Fibroblast of peridontal ligament (primary cell): Measurements from ENCODE around the gene ELMO1.

Source experiments
- DNase-seq: peaks from one replicate; pipeline ENCODE4 v3.0.0-alpha.2; 2010; ENCODE audit errors: extremely low read depth

ELMO1 gene

GRCh38 chr7:37310327-37311080 is 138.2 kb downstream of the ELMO1 start:
- no peak for DNase-seq

DNA sequence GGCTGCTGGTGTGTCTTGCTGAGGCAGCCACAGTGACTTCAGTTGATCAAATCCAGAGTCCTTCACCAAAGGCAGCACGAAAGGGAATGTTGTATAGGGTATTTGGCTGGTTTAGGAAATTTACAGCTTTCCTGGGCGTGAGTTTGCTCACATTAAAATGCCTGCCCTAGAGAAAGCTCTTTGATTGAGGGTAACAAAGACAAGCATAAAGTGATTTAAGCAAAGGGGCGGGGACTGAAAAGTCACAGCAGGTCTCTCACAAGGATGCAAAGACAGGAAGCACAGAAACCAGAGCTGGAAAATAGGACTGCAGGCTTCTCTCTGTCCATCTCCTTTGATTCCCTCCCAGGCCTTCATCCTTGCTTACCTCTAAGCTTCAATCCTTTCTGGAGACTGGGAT is 139.2 kb downstream of the ELMO1 start:
- DNase-seq: no peak

DNA sequence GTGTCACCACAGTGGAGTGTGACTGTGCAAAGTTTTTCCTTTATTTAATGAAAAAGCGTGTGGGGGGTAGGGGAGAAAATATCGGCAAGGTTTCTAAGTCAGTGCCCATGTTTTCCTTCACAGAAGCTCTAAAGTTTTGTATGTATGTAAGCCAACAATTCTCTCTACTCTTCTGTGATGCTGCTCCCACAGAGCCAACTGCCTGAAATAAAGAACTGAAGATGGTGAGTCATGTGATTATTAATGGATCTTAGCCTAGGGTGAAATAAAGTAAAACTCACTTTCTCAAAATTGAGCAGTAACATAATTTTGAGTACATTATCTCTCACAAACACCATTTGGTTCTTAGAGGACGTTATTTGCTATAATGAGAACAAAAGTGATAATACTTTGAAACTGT is 143.7 kb downstream of the ELMO1 start:
- no peak for DNase-seq

GRCh38 chr7:37297546-37297945 is 151.1 kb downstream of the ELMO1 start:
- no peak for DNase-seq

DNA sequence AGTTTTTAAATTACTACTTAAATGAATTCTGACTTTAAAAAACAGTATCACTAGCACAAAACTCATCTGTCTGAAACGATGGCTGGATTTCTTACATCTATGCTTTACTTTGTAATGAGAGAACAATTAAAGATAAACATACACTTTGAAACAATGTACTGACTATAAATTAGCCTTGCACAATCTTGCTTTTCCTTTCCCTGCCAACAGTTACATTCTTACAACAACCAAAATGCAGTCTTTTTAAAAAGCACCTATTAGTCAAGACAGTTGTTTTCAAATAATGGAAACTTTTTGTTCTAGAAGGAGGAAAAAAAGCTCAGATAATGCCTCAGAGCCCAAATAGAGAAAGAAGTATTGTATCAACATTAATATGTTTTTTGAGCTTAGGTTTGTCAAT is 153.3 kb downstream of the ELMO1 start:
- DNase-seq: no peak

DNA sequence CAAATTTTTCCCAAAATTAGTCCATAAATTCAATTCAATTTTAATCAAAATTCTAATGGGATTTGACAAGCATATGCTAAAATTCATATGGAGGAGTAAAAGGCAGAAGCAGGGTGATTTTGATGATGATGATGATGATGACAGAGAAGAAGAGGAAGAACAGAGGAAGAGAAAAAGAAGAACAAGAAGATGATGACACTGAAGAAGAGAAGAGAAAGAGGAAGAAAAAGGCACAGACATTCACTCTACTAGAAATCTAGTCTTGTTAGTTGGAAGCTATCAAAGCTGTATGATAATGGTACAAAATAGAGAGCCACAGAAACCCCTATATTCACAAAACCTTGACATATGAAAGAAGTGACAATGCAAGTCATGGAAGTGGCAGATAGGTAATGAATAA is 157.9 kb downstream of the ELMO1 start:
- no peak for DNase-seq

GRCh38 chr7:37289781-37290180 is 158.9 kb downstream of the ELMO1 start:
- no peak for DNase-seq

DNA sequence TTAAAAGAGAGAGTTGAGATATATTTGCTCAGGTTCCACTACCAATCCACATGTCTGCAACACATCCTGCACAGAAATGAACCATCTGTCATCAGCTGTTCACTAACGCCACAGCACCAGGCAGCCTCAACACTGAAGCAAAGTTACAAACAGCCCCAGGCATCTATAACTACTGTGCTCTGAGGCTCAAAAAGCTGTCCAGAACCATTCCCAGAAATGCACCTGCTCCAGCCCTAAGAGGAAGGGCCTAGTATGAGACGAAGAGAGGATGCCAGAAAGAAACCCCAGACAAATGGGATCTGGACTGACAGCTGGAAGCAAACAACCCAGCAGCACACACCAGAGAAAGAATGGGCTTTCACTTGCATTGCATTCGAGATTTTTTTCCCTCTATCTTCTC is 159.3 kb downstream of the ELMO1 start:
- DNase-seq: no peak

DNA sequence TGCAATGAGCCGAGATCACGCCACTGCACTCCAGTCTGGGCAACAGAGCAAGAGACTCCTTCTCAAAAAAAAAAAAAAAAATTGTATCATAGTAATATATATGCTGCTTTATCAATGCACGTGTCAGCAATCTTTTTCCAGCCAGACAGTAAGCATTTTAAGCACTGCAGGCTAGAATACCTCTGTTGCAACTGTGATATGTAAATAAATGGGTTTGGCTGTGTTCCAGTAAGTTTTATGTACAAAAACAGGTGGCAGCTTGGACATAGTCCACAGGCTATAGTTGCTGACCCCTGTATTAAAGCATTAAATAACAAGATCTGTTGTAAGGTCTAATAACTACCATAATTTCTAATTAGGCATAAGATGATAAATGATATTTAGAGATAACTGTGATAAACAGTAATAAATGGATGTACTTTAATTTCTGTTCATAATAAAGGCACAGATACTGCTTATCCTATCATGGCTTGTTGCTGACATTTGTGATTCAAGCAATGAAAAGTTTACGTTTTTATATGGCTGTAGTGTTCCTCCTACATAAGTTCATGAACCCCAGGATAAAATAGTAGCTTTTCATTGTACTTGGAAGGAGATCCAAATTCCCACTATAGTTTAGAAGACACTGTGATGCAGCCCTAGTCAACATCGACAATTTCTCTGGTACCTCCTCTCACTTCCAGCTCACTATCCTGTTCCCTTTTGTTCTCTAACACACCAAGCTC is 161.4 kb downstream of the ELMO1 start:
- no peak for DNase-seq

- DNase-seq: no peak
Measured at GRCh38 chr7:37286454-37286832, 162.2 kb downstream of the ELMO1 start.

GRCh38 chr7:37285706-37286453 is 162.8 kb downstream of the ELMO1 start:
- DNase-seq: no peak

- no peak for DNase-seq
Measured at GRCh38 chr7:37284805-37285231, 163.8 kb downstream of the ELMO1 start.

DNA sequence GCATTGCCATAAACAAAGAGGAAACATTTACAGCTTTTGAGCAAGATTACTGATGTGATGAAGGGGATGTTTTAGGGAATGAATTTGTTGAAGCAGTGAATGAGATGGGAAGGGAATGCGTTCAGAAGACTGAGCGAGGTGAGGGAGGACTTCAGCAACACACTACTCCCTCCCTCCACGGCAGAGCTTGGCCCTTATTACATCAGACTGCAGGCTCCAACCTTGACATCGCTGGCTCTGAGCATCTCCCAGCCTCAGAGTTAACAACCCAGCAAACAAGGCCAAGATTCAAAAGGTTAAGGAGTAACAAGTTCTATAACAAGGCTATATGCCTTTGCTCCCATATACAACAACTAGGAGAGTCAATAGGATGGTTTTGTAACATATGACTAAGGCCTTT is 164.4 kb downstream of the ELMO1 start:
- DNase-seq: no peak

GRCh38 chr7:37283716-37284115 is 164.9 kb downstream of the ELMO1 start:
- no peak for DNase-seq

DNA sequence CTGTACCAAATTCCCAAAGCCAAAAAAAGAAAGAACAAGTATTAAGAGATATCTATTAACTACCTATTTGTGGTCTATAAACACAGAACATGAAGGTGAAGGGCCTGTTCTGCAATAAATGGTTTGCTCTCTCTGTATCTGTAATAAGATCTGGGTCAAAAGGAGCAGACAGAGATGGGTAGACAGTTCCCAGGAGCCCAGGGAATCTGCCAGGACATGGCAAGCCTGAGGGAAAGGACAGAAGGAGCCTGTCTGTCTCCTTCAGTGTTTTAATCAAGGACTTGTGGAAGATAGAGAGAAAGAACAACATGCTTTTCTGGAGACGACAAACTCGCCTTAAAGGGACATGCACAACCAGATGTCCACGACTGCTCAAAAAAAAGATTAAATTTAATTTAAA is 165.7 kb downstream of the ELMO1 start:
- DNase-seq: no peak

- no peak for DNase-seq
Measured at GRCh38 chr7:37282093-37282444, 166.6 kb downstream of the ELMO1 start.

GRCh38 chr7:37281368-37282092 is 167.1 kb downstream of the ELMO1 start:
- no peak for DNase-seq

- no peak for DNase-seq
Measured at GRCh38 chr7:37277513-37277912, 171.2 kb downstream of the ELMO1 start.

DNA sequence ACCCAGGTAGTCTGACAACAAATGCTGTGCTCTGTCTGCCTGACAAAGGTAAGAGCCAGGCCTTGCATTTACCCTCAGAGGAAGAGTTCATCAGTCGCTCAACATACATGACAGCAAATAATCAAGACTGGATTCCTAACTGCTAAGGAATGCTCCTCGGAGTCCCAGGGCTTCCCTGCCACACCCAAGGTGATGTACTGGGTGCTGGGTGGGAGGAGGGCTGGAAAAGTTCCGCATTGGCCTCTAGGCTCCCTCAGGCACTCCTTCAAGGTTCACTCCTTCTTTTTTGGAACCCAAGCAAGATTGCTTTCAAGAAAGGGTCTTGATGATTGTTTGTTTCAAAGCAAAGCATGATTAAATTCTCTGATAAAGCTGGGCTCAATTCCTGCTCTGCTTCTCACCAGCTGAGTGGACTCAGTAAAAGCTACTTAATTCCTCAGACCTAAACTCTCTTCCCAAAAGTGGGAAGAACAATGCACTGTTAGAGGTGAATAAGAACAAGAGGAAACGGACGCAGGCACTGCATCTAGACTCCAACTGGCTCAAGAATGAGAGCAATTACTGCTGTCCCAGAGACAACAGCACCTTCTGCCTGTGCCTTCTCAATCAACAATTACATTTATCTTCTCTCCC is 173.5 kb downstream of the ELMO1 start:
- DNase-seq: no peak

DNA sequence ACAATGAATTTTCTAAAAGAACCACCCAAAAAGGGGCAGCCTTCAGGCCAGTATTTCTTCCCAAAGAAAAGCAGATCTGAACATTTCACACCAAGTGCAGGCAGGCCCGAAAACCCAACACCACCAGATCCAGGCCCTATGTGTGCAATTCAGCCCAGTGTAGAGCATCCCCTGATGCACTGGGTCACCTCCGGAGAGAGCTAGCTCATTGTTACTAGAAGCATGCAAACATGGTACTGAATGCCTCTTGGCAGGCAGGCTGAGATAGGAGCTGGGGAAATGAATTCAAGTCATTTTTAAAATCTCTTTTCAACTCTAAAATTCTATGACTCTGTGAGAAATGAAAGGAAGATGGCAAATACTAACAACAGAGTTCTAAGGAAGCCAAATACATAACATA is 174.8 kb downstream of the ELMO1 start:
- no peak for DNase-seq

- no peak for DNase-seq
Measured at GRCh38 chr7:37269711-37270508, 178.8 kb downstream of the ELMO1 start.
